HPDE6-E6E7 (cell line): ENCODE data around the gene YTHDC2.
A peak's percentile ranks its signal among the peaks of the same experiment; 100 is the strongest.

Experiments used
- DNase-seq: peaks from one replicate; pipeline ENCODE4 v3.0.0; 2011; ENCODE audit warnings: missing footprints; ENCODE audit errors: extremely low spot score

YTHDC2 gene

DNA sequence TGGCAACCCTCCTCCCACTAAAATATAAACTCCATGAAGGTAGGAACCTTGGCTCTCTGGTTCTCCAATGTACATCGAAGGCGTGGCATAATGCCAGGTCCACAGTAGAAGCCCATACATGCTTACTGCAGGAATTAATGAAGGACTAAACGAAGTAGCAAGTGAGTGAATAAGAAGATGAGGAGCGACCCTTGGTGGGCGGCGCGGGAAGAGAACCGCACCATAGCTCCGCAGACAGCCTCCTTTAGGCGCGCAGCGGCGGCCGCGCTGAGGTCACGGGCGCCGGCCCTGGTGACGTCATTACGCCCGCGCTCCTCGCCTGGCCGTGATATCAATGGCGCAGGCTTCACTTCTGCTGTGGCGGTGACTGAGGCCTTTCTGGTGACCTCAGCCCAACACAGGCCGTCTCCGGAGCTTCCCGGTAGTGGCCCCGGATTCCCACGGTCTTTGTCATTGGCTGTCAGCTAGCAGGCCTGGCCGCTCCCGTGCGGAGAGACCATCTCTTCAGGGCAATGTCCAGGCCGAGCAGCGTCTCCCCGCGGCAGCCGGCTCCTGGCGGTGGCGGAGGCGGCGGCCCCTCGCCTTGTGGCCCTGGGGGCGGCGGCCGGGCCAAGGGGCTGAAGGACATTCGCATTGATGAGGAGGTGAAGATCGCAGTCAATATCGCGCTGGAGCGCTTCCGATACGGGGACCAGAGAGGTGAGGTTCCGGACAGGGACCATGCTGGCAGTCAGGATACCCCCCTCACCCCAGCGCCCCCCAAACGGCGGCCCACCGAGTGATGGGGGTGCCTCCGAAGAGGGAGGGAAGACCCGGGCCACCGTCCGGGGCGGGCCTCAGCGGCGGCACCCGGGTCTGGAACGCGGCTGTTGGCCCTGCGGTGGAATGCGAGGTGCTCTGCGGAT lies at the start of gene YTHDC2:
YTHDC2 (plus strand) TSS at position 311 of the 905 bp plus-strand sequence; CDS start at position 513, 202 bp downstream.
- peak; percentile 64 for DNase-seq

DNA sequence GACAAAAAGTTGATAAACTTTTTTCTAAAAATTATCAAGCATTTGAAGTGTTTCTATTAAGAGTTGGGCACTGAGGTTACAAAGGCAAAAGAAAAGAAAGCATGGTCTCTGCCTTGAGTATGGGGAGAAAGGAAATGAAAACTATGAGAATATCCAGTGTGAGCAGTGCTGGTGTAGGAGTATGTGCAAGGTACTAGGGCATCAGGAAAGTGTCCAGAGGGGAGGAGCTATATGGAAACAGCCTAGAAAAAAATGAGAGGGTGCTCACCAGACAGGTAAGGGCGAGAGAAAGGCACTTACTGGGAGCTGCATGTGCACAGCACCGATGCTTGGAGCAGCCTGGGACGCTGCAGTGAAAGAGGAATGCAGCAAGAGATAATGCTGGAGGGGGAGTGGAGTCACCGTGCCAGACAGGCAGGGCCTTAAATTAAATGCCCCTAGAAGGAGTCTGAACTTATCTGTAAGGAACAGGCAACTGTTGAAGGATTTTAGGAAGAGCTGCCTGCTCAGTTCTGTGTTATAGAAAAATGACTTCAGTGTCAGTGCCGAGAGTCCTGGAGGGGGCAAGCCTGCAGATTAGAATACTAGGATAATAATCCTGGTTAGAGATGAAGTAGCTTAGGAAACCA lies 39.3 kb upstream of the YTHDC2 start:
- no peak for DNase-seq

DNA sequence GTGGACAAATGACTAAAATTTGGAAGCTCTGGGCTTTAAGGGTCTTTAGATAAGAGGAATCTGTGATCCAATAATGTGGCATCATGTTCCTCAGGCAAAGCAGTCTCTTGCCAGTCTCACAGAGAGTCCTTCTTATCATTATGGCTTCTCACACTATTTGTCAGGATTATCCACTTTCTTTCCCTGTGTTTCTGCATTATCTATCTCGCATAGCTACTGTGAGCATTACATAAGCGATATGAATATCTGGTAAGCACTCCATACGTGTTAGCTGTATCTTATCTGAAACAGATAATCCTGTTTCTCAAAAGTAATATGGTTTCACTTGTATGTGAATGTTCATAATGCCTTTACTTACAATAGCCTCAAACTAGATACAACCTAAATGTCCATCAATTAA lies 34.8 kb upstream of the YTHDC2 start:
- no peak for DNase-seq

DNA sequence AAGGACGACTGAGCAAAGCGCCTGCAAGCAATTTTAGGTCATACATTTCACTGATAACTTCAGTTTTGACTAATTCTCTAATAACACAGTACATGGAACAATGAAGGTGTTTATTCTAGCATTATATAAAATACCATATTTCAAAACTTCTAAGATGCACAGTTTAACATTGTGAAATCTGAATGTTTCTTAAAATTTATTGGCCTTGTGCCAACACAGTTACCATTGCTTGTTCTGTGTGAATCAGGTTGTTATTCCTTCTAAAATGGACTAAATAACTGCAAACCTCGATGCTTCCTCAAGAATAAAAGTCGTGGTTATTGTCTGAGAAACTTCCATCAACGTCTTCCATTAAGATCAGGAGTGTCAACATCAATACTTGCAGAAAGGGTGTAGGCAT lies 33.3 kb upstream of the YTHDC2 start:
- DNase-seq = no peak

DNA sequence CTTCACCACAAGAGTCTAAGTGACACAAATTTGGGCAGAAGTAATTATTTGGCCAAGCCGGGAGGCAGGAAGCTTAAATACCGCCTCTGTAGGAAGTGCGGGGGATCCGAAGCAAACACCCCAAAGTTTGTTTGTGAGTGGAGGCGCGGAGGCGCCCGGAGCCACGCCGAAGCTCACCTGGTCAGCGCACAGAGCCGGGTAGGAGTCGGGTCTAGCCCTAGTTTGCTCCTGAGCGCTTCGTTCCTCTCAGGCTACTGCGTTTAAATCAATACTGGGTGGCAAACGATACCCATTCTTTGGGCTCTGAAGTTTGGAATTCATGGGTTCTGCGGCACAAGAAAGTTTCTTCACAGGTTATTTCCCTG lies 26.1 kb upstream of the YTHDC2 start:
- DNase-seq = peak; percentile 54

DNA sequence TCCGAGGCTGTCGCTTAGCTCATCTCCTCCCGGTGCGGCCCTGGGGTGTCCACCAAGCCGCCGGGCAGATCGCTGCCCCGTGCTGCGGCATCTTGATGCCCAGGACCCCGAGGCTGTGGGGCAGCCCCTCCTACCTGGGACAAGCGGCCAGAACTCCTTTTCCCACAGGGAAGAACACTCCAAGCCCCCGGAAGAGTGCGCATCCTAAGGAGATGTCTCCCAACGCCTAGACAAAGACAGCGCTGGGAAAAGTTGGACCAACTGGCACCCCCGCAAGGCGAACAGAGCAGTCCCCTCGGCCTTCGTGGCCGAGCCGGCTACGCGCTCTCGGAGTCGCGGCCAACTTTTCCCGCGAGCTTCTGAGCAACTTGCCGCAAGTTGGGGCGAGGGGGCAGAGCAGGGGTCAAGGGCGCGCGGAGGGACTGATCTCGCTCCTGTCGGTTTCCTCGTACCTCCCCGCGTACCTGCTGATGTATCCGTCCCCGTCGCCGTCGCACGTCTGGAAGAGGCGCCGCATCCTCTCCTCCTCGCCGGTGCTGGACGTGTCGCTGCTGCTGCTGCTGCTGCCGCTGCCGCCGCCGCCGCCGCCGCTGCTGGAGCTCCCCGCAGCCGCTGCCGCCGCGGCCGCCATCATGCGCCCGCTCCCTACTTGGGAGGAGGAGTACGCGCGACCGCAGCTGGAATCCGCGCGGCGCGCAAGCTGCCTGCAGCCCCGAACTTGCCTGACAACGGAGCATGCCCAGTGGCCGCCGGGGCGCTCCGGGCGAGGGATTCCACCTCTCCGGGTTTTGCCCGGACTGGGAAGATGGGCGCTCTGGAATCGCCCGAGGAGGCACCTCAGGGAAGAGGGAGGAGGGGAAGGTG lies 25.5 kb upstream of the YTHDC2 start, which contains the start of gene MCC:
MCC (minus strand) TSS at position 673 of the 864 bp plus-strand sequence.
- DNase-seq = peak; percentile 87

DNA sequence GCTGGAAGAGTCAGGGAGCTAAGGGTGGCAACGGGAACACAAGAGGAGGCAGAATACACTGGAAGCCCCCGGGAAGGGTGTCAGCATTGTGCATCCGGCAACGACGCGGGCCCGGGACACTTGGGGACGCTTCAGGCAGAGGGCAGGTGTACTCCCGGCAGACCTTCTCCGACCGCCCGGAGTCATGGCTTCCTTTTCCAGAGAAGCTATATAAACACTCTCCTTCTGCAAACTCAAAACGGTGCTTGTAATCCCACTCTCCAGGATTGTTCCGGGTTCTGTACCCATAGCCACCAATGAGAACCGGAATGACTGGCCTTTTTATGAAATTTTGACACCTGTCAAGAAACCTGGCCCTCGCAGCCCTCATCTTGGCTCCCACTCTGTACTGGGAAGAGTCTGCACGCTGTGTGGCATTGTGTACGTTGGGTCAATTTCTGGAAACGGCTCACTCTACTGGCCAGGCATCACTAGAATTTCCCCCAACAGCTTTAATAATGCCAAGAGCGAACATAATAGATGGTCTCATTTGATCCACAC lies 24.8 kb upstream of the YTHDC2 start:
- peak; percentile 15 for DNase-seq

DNA sequence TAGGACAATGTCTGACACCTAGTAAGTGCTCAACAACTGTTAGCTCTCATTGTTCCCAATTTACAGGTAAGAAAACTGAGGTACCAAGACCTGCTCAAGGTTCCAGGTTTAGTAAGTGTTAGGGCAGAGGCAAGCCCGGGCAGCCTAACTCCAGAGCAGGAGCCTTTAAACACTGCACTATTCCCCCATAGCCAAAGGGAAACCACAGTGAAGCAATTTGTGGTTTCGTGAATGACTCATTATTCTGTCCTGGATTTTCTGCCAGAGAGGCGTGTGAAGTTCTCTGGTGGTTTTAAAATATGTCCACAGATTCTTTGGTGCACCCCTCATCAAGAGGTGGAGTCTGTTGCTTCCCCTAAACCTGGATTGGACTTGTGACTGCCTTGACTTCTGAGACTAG lies 24.2 kb upstream of the YTHDC2 start:
- peak; percentile 92 for DNase-seq

DNA sequence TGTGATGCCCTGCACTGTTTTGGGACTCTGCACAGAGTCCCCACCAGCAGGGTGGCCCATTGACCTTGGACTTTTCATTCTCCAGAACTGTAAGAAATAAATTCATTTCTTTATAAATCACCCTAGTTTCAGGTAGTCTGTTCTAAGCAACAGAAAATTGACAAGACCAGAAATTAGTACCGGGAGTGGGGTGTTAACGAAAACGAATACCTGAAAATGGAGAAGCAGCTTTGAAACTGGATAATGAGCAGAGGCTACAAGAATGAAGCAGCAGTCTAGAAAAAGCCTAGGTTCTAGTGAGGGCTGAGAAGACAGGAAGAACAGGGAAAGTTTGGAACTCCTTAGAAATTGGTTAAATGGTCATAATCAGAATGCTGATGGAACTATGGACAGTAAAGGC lies 23.2 kb upstream of the YTHDC2 start:
- DNase-seq = no peak

DNA sequence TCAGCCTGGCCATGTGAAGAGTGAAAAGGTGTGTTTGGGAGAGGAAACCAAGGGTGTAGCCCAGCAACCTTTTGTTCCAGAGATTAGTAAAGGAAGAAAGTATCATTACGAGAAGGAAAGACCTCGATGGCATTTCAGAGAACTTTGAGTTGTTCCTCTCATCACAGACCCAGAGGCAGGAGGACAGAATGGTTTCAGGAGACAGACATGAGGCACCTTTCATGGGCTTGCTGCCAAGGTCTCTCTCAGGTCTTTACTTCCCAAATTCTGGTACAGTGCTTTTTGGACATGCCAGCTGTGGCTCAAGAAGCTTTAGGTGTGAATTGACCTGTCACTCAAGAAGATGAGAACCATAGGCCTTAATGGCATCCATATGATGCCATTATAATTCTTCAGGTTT lies 22.5 kb upstream of the YTHDC2 start:
- DNase-seq = no peak

DNA sequence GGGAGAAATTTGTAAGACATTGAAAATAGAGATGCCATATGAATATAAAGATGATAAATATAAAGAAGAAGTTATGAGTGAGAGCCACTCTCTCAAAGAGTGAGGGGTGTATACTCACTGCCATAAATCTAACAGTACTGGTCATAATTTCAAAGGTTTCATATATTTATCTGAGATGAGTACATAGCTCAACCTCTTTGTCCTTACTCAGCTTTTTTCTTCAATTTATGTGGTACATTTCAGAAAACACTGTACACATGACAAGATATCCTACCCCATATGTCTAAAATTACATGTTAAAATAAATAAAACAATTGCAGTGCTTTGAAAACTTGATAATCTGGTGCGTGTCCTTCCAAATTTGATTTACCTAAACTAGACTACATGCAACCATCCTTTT lies 20.0 kb upstream of the YTHDC2 start:
- no peak for DNase-seq

DNA sequence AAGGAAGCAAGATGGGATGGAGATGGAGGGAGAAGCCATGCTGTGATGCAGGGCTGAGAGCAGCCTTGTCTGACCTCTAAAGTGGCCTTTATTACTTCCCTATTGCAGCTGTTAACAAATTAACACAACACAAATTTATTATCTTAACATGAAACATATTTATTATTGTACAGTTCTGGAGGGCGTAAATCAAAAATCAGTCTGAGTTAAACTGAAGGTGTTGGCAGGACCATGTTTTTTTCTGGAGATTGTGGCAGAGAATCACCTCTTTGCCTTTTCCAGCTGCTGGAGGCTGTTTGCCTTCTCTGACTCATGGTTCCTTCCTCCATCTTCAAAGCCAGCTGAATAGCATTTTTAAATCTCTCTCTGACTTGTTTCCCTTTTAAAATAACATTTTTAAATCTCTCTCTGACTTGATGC lies 18.1 kb upstream of the YTHDC2 start:
- DNase-seq = no peak

DNA sequence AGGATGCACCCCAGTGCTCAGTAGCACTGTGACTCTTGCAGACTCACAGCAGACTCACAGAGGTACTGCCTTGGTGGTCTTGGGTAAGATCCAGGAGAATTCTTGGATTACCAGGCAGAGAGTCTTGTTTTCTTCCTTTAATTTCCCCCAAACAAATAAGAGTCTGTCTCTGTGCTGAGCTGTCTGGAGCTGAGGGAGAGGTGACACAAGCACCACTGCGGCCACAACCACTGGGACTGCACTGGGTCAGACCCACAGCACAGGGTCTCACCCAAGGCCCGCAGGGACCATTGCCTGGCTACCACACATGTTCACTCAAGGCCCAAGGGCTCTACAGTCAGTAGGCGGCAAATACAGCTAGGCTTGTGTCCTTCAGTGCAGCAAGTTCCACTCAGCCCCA lies 11.4 kb upstream of the YTHDC2 start:
- no peak for DNase-seq

DNA sequence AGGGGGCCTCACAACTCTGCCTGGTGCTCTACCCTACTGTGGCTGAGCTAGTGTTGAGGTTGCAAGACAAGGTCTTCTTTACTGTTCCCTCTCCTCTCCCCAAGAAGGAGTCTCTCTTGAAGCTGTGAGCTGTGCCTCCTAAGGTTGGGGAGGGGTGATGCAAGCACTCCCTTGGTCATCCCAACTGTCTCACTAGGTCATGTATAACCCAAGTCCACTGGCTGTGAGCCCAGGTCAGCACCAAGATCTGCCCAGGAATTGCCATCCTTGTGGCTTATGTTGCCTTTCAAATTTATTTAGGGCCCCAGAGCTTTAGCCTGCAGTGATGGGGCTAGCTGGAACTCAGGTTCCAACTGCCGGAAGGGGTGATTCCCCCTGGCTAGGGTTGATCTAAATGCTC lies 10.3 kb upstream of the YTHDC2 start:
- DNase-seq = no peak

DNA sequence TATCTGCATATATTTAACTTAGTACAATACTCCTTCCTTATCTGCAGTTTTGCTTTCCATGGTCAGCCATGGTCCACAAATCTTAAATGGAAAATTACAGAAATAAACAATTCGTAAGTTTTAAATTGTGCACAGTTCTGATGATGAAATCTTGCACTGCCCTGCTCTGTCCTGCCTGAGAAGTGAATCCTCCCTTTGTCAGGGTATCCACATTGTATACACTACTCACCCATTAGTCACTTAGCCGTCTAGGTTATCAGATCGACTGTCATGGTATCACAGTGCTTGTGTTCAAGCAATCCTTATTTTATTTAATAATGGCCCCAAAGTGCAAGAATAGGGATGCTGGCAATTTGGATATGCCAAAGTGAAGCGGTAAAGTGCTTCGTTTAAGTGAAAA lies 8.3 kb upstream of the YTHDC2 start:
- DNase-seq = no peak

DNA sequence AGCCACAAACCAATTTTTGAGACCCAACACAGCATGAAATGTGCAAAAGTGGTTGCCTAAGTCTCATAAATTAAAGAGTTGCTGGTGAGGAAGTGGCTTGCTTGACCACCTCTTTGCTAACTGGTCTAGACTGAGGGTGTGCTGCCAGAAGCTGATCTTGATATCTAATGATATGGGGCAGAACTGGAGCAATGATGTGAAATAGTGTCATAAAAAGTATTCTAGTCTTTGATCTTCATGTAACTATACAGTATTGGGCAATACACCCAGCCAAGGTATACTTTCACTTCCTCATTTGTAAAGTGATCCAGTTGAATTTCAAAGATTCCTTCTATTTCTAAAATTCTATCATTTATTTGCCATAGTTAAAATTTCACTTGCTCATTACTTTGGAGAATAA lies 5.9 kb upstream of the YTHDC2 start:
- DNase-seq = no peak

DNA sequence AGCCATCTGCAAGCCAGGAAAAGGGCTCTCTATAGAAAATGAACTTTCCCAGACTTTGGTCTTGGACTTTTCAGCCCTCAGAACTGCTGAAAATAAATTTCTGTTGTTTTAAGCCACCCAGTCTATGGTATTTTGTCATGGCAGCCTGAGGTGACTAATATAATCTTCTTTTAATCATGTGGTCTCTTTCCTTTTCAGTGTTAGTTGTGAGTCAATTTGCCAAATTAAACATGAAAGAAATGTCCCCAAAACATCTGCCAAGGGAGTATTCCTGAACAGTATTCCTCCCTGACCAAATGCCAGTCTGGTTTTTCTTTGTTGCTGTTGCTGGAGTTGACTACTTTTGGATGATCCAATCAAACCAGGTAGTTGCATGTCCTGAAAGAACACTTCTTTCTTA lies 4.7 kb upstream of the YTHDC2 start:
- no peak for DNase-seq

DNA sequence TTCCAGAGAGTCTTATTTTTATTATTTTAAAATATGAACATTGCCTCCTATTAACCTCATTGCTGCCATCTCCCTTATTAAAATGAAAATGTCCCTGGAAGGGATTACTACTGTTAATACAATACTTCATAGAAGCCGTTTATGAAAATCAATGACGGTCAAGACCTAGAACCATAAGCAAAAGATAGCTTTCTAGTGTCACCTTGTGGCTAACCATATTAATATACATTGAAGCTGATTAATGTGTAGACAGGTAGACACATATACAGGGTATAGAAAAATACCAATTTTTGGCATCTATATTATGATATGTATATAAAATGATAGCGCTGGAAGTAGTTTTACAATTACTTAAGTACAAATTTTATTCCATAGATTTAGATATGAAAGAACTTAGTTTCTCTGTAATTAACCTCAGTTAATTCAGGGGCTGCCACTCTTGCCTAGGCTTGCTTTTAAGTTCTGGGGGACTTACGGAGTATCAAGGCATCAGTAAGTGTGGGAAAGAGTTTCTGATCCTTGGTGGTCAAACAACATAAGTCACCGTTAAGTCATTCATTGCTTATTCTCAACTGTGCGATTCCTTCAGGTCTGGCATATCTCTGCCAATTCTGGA lies 2.5 kb upstream of the YTHDC2 start:
- peak; percentile 35 for DNase-seq

DNA sequence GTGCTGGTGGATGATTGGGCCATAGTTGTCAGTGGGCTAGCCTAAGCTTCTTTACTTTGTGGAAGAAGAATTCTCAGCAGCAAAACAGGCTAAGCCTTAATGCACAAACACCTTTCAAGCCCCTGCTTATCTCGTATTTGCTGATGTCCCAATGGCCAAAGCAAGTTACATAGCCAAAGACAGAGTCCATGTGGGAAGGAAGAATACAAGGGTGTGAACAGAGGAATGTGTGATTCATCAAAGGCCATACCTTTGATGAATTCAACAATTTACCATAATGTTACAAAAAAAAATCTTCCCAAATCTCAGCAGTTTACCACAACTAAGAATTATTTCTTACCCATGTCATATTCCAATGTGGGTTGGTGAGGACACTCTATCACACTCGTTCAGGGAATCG lies 1.2 kb upstream of the YTHDC2 start:
- DNase-seq = no peak

DNA sequence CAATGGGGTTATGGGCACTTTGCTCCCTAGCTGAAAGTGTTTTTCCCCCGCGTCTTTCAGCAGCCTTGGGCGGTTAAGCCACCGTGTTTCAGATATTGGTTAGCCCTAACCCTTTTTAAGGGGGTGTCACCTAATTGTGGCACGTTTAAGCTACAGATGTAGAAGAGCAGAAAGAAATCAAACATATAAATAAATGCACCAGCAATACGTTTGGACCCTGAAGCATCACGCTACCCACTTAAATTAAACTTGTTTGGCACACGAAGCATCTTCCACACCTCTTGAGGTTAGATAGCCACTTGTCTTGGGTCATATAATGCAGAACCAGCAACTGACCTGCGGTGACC lies 768 bp downstream of the YTHDC2 start:
- DNase-seq = no peak

DNA sequence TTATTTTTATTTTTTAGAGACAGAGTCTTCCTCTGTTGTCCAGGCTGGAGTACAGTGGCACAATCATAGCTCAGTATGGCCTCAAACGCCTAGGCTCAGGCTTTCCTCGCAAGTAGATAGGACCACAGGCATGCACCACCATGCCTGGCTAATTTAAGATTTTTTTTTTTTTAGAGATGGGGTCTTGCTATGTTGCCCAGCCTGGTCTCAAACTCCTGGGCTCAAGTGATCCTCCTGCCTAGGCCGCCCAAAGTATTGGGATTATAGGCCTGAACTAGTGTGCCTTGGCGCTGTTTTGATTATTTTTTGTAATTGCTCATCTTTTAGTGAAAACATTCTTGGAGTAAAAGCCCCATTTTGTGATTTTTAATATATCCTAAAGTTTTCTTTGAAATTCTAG lies 5.4 kb downstream of the YTHDC2 start:
- no peak for DNase-seq

DNA sequence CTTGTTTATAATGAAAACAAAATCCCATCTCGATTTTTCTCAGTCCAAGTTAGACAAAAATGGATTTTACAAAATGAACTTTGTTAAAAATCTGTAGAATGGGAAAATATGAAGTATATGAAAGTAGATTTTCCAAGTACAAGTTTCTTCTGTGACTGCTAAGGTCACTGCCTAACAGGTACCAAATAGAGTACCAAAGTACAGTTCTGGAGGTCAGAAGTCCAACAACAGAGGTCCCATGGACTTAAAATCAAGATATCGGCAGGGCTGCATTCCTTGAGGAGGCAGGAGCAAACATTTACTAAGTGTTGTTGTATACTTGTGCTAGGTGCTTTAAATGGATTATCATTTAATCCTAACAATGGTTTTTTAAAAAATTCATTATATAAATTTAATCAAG lies 5.9 kb downstream of the YTHDC2 start:
- DNase-seq = no peak
